Calu3 (cell line): ENCODE measurements around the gene SLC29A3. TPM values are rescaled to one million over a fixed set of nuclear protein-coding genes. Genes with fewer than 3 reads are reported as not detected.

ENCODE experiments used
- BruUV-seq: library from RNA; stranded (reverse); fragments of 400-500 nt; replicated peaks from 2 replicates; lab custom pipeline; 2021; lab: Mats Ljungman, UMichigan
- CTCF ChIA-PET: fragments of 300-600 bp; sonication (Branson Sonifier 250); formaldehyde crosslinking; loops from one replicate; lab custom pipeline; 2022; ENCODE audit warnings: antibody characterized with exemption; lab: Charles Lee
- DNase-seq: peaks from one replicate; pipeline ENCODE4 v3.0.0; 2022
- H3K27ac Mint-ChIP-seq: one replicate; pipeline ENCODE4 v1.8.0; 2022; ENCODE audit warnings: mixed read lengths; ENCODE audit not compliant: unreplicated experiment
- H3K27me3 Mint-ChIP-seq: one replicate; pipeline ENCODE4 v1.8.0; 2022; ENCODE audit warnings: mixed read lengths; ENCODE audit not compliant: unreplicated experiment
- H3K36me3 Mint-ChIP-seq: one replicate; pipeline ENCODE4 v1.8.0; 2022; ENCODE audit warnings: mild to moderate bottlenecking, moderate library complexity, mixed read lengths; ENCODE audit not compliant: insufficient read depth, unreplicated experiment
- H3K4me1 Mint-ChIP-seq: one replicate; pipeline ENCODE4 v1.8.0; 2022; ENCODE audit warnings: mild to moderate bottlenecking, low read depth, mixed read lengths; ENCODE audit not compliant: unreplicated experiment
- H3K4me3 Mint-ChIP-seq: one replicate; pipeline ENCODE4 v1.8.0; 2022; ENCODE audit warnings: mild to moderate bottlenecking, low read depth, moderate library complexity, mixed read lengths; ENCODE audit not compliant: unreplicated experiment
- H3K9me3 Mint-ChIP-seq: one replicate; pipeline ENCODE4 v1.8.0; 2022; ENCODE audit warnings: low read depth, mixed read lengths; ENCODE audit not compliant: unreplicated experiment
- intact Hi-C: fragments of 100-400 bp; cut with micrococcal nuclease; formaldehyde crosslinking; loops from one replicate; pipeline ENCODE4 v1.10.0; 2022; ENCODE audit not compliant: unreplicated experiment
- total RNA-seq: library from RNA; stranded (reverse); gene quantifications from 2 replicates; pipeline ENCODE4 v1.2.3, GENCODE V29; 2022
- TF ChIP-seq, protein P1 (sequence below): fragments of 200-600 bp; IDR thresholded peaks from one replicate; pipeline ENCODE4 v1.8.0; 2022; ENCODE audit warnings: antibody characterized with exemption; ENCODE audit not compliant: unreplicated experiment

Gene SLC29A3
- total RNA-seq, 1 experiment from 2014 or later: 5.9 TPM

GRCh38 chr10:71391701-71392100, 72.6 kb downstream of the SLC29A3 start:
- BruUV-seq: no TSS peak
- Mint-ChIP-seq H3K27me3 (peaks cover 100% of the 10 kb centered on the region), H3K36me3 (no peaks in the 10 kb centered on the region), H3K4me1 (no peaks in the 10 kb centered on the region), H3K9me3 (no peaks in the 10 kb centered on the region), H3K4me3 (no peak overlapping the region), H3K27ac (no peak overlapping the region)
- TF ChIP-seq, protein P1, sequence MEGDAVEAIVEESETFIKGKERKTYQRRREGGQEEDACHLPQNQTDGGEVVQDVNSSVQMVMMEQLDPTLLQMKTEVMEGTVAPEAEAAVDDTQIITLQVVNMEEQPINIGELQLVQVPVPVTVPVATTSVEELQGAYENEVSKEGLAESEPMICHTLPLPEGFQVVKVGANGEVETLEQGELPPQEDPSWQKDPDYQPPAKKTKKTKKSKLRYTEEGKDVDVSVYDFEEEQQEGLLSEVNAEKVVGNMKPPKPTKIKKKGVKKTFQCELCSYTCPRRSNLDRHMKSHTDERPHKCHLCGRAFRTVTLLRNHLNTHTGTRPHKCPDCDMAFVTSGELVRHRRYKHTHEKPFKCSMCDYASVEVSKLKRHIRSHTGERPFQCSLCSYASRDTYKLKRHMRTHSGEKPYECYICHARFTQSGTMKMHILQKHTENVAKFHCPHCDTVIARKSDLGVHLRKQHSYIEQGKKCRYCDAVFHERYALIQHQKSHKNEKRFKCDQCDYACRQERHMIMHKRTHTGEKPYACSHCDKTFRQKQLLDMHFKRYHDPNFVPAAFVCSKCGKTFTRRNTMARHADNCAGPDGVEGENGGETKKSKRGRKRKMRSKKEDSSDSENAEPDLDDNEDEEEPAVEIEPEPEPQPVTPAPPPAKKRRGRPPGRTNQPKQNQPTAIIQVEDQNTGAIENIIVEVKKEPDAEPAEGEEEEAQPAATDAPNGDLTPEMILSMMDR: no peak
- intact Hi-C loops: no loop called here
- CTCF ChIA-PET: interaction anchor here (1.4 kb wide), 1 partner anchor 9 kb away, joined by 4 read pairs; no protein-coding TSS in a partner anchor
- DNase-seq: no peak

DNA sequence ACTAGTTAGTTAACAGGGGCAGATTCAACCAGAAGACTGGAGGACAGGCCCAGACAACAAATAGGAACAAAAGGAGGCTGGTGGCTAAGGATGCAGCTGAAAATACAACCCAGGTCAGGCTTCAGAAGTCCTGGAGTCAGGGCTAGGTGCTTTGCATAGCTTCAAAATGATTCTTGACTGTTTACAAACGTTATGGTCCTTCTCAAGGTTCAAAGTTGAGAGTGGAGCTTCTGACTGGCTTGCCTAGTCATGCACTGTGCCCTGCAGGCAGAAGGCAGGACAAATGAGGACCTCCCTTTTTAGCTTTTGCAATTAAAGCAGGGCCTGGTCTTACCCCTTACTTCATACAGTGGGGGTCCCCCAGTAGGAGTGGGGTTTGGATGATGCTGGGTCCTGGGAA, 73.2 kb downstream of the SLC29A3 start:
- no peak for DNase-seq
- H3K27ac Mint-ChIP-seq: no peak overlapping the region
- H3K4me3 Mint-ChIP-seq: no peak overlapping the region
- H3K4me1 Mint-ChIP-seq: no peaks in the 10 kb centered on the region
- H3K27me3 Mint-ChIP-seq: peaks cover 94% of the 10 kb centered on the region
- no peaks in the 10 kb centered on the region for H3K9me3 Mint-ChIP-seq
- BruUV-seq: no TSS peak
- TF ChIP-seq, protein P1: no peak
- no peaks in the 10 kb centered on the region for H3K36me3 Mint-ChIP-seq
- intact Hi-C loops: no loop called here
- CTCF ChIA-PET: interaction anchor here (0.6 to 1.4 kb wide), 2 partner anchors 10 to 316 kb away, joined by 3 to 4 read pairs; no protein-coding TSS in a partner anchor

DNA sequence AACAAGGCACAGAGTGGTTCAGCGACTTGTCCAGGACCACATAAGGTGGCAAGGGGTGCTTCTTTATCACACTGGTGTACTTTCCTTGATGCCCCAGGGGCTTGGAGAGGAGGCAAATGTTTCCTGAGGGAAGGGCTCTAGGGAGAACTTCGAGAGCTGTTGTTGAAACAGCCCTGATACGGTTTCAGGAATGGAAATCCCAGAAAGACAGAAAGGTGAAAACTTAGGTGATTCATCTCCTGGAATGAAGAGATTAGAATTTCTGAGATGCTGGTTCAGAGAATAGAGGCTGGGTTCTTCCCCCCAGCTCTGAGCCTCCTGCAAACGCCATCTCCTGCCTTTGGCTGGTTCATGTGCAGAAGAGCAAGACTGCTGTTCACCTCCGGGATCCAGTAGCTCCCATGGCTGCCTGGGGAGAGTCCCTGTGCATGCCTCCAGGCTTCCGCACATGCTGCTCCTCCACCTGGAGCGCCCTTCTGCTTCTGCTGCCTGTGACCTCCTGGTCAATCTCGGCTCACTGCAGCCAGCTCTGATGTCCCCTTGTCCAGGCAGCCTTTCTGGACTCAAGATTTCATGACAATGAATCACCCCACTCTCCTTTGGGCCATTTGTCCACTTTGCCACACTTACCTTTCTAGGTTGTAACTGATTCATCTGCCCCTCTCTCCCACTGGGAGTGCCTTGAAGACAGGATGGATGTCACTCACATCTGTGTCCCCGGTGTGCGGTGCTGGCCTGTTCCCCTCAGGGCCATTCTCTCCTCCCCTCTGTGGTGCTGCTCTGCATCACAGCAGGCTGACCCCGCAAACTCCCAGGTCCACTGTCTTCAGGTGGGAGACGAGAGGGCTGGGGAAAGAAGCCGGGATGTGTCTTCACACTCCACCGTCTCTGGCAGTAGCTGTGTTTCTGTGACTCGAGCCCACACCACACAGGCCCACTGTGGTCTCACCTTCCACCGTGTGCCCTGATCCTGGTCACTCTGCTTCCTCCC, 74.0 kb downstream of the SLC29A3 start:
- Mint-ChIP-seq H3K4me1 (peaks cover 4% of the 10 kb centered on the region), H3K27ac (no peak overlapping the region), H3K4me3 (no peak overlapping the region), H3K36me3 (no peaks in the 10 kb centered on the region), H3K9me3 (no peaks in the 10 kb centered on the region), H3K27me3 (peaks cover 94% of the 10 kb centered on the region)
- CTCF ChIA-PET: interaction anchor here (0.5 to 1.4 kb wide), 3 partner anchors 10 to 844 kb away, joined by 3 to 4 read pairs (median 4); no protein-coding TSS in a partner anchor
- no TSS peak for BruUV-seq
- intact Hi-C loops: no loop called here
- TF ChIP-seq, protein P1: no peak
- no peak for DNase-seq

- CTCF ChIA-PET: interaction anchor here (0.5 kb wide), 1 partner anchor 845 kb away, joined by 4 read pairs; no protein-coding TSS in a partner anchor
- no peak overlapping the region for H3K27ac Mint-ChIP-seq
- H3K9me3 Mint-ChIP-seq: no peaks in the 10 kb centered on the region
- intact Hi-C loops: no loop called here
- peaks cover 9% of the 10 kb centered on the region for H3K4me1 Mint-ChIP-seq
- no peak overlapping the region for H3K4me3 Mint-ChIP-seq
- H3K36me3 Mint-ChIP-seq: no peaks in the 10 kb centered on the region
- no peak for DNase-seq
- TF ChIP-seq, protein P1: no peak
- peaks cover 94% of the 10 kb centered on the region for H3K27me3 Mint-ChIP-seq
- BruUV-seq: no TSS peak
Measured at GRCh38 chr10:71393841-71394475, 74.9 kb downstream of the SLC29A3 start.
